Naive B cell (primary cell): ENCODE measurements around the gene TRAPPC5. TPM values are rescaled to one million over a fixed set of nuclear protein-coding genes. Genes with fewer than 3 reads are reported as not detected.

ENCODE experiments used
- ATAC-seq, 2 donors: fragments of 150-1000 bp; cut with Tn5 transposase; 2 replicates each; pipeline ENCODE4 v1.10.0; 2021; ENCODE audit warnings: low read depth in 2 of 2, mild to moderate bottlenecking in 2 of 2, moderate library complexity in 2 of 2
- DNase-seq: peaks from one replicate; pipeline ENCODE4 v3.0.0; 2022
- H3K27ac Mint-ChIP-seq, 6 donors: one replicate each; pipeline ENCODE4 v1.8.0; 2020 to 2022; ENCODE audit warnings: mild to moderate bottlenecking in 6 of 6, mixed read lengths in 6 of 6, moderate library complexity in 5 of 6, inconsistent platforms in 2 of 6
- H3K27me3 Mint-ChIP-seq, 3 donors: one replicate each; pipeline ENCODE4 v1.8.0; 2021 to 2022; ENCODE audit warnings: mixed read lengths in 3 of 3, mild to moderate bottlenecking in 1 of 3
- H3K36me3 Mint-ChIP-seq, 2 donors: one replicate each; pipeline ENCODE4 v1.8.0; 2020 to 2022; ENCODE audit warnings: mixed read lengths in 2 of 2, inconsistent platforms in 1 of 2, mild to moderate bottlenecking in 1 of 2
- H3K4me1 Mint-ChIP-seq, 3 donors: one replicate each; pipeline ENCODE4 v1.8.0; 2020 to 2022; ENCODE audit warnings: mixed read lengths in 3 of 3, inconsistent platforms in 1 of 3, mild to moderate bottlenecking in 1 of 3, moderate library complexity in 1 of 3
- H3K4me3 Mint-ChIP-seq, 8 donors: one replicate each; pipeline ENCODE4 v1.8.0; 2020 to 2022; ENCODE audit warnings: mild to moderate bottlenecking in 8 of 8, mixed read lengths in 8 of 8, moderate library complexity in 8 of 8, inconsistent platforms in 2 of 8
- H3K9me3 Mint-ChIP-seq, 7 donors: one replicate each; pipeline ENCODE4 v1.8.0; 2020 to 2022; ENCODE audit warnings: mixed read lengths in 7 of 7, mild to moderate bottlenecking in 5 of 7, inconsistent platforms in 2 of 7, moderate library complexity in 1 of 7
- polyA plus RNA-seq, 6 donors: library from polyadenylated mRNA; unstranded; fragments of 300-500 nt; fragmentation: Illumina TruSeq; gene quantifications; one replicate each; pipeline ENCODE4 v1.2.3, GENCODE V29; 2021; ENCODE audit warnings: low read depth in 6 of 6

The TRAPPC5 gene
- polyA plus RNA-seq, 6 donors from 2014 or later, result 171 to 260 (median 224) TPM

DNA sequence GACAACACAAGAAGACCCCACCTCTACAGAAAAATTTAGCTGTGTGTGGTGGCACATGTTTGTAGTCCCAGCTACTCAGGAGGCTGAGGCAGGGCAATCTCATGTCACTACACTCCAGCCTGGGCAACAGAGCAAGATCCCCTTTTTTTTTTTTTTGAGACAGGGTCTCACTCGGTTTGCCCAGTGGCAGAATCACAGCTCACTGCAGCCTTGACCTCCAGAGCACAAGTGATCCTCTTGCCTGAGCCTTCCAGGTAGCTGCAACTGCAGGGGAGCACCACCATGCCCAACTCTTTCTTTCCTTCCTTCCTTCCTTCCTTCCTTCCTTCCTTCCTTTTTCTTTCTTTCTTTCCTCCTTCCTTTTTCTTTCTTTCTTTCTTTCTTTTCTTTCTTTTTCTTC is 55.5 kb downstream of the TRAPPC5 start:
- ATAC-seq, result no peak
- H3K9me3 Mint-ChIP-seq, result peaks cover 0 to 3% (median 0%) of the 10 kb centered on the region in 7 donors
- peak overlapping the region in 1 of 8 donors; percentile 27 for H3K4me3 Mint-ChIP-seq
- H3K36me3 Mint-ChIP-seq, result no peaks in the 10 kb centered on the region
- DNase-seq, result no peak
- H3K4me1 Mint-ChIP-seq, result peaks cover 21 to 44% (median 33%) of the 10 kb centered on the region in 3 donors
- peaks cover 7 to 16% (median 12%) of the 10 kb centered on the region in 3 donors for H3K27me3 Mint-ChIP-seq
- H3K27ac Mint-ChIP-seq, result peak overlapping the region in 2 of 6 donors; percentile 26 to 90

DNA sequence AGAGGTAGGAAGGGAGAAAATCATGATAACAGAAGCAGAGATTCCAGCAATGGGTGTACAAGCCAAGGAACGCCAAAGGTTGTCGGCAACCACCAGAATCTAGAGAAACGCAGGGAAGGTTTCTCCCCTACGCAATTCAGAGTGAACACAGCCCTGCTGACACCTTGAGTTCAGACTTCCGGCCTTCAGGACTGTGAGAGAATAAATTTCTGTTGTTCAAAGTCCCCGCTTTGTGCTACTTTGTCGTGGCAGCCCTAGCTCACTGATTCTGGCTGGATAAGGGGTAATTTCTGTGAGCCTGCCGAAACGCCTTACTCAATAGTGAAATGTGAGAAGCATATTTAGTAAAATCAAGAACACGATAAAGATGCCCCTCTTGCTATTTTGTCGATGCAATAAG is 56.6 kb downstream of the TRAPPC5 start:
- DNase-seq, result no peak
- no peak overlapping the region for H3K4me3 Mint-ChIP-seq
- H3K9me3 Mint-ChIP-seq, result no peaks in the 10 kb centered on the region
- no peak overlapping the region for H3K27ac Mint-ChIP-seq
- no peaks in the 10 kb centered on the region for H3K36me3 Mint-ChIP-seq
- no peak for ATAC-seq
- peaks cover 21 to 49% (median 29%) of the 10 kb centered on the region in 3 donors for H3K4me1 Mint-ChIP-seq
- H3K27me3 Mint-ChIP-seq, result peaks cover 7 to 16% (median 12%) of the 10 kb centered on the region in 3 donors

Other genes starting within 250 kb of the TRAPPC5 start
- 1 to 10 TPM in 3 of 6 donors, under 1 TPM in 3; 0.52 to 4.4 (median 1.2) TPM for gene PEX11G, start 191.8 kb upstream of the TRAPPC5 start, polyA plus RNA-seq
- 1 to 10 TPM in 5 of 6 donors, under 1 TPM in 1; 0.94 to 3.5 (median 1.6) TPM for gene ZNF358, start 164.7 kb upstream of the TRAPPC5 start, polyA plus RNA-seq
- 1 to 10 TPM; 5.0 to 8.9 (median 6.7) TPM for gene MCOLN1, start 158.2 kb upstream of the TRAPPC5 start, polyA plus RNA-seq
- gene PNPLA6, start 145.1 kb upstream of the TRAPPC5 start, polyA plus RNA-seq, result 1 to 10 TPM; 4.1 to 9.6 (median 6.6) TPM
- under 1 TPM in 2 of 6 donors, not detected in 4; 0.06 to 0.08 TPM for gene CAMSAP3, start 85.0 kb upstream of the TRAPPC5 start, polyA plus RNA-seq
- 10 to 100 TPM in 2 of 6 donors, 1 to 10 TPM in 4; 3.2 to 21.7 (median 8.9) TPM for gene XAB2, start 51.3 kb upstream of the TRAPPC5 start, polyA plus RNA-seq
- gene PET100, start 51.0 kb upstream of the TRAPPC5 start, polyA plus RNA-seq, result 100 to 1,000 TPM; 195 to 441 (median 254) TPM
- gene PCP2, start 47.1 kb upstream of the TRAPPC5 start, polyA plus RNA-seq, result under 1 TPM in 4 of 6 donors, not detected in 2; 0.64 to 0.76 (median 0.70) TPM
- gene STXBP2, start 43.7 kb upstream of the TRAPPC5 start, polyA plus RNA-seq, result 10 to 100 TPM; 71.0 to 86.2 (median 79.5) TPM
- not detected for gene RETN, start 11.8 kb upstream of the TRAPPC5 start, polyA plus RNA-seq
- under 1 TPM in 2 of 6 donors, not detected in 4; 0.39 to 0.58 TPM for gene MCEMP1, start 3.7 kb upstream of the TRAPPC5 start, polyA plus RNA-seq
- gene FCER2, start 21.3 kb downstream of the TRAPPC5 start, polyA plus RNA-seq, result 100 to 1,000 TPM; 613 to 938 (median 691) TPM
- gene CLEC4G, start 51.3 kb downstream of the TRAPPC5 start, polyA plus RNA-seq, result 1 to 10 TPM; 1.4 to 3.2 (median 1.8) TPM
- not detected for gene CD209, start 66.7 kb downstream of the TRAPPC5 start, polyA plus RNA-seq
- gene CLEC4M, start 82.4 kb downstream of the TRAPPC5 start, polyA plus RNA-seq, result under 1 TPM in 3 of 6 donors, not detected in 3; 0.17 to 0.41 (median 0.21) TPM
- gene EVI5L, start 149.4 kb downstream of the TRAPPC5 start, polyA plus RNA-seq, result 1 to 10 TPM in 5 of 6 donors, under 1 TPM in 1; 0.63 to 4.0 (median 1.6) TPM
- under 1 TPM in 1 of 6 donors, not detected in 5; 0.05 TPM for gene PRR36, start 193.6 kb downstream of the TRAPPC5 start, polyA plus RNA-seq
- not detected for gene LRRC8E, start 207.7 kb downstream of the TRAPPC5 start, polyA plus RNA-seq
- 1 to 10 TPM in 5 of 6 donors, under 1 TPM in 1; 0.50 to 5.1 (median 2.9) TPM for gene MAP2K7, start 223.0 kb downstream of the TRAPPC5 start, polyA plus RNA-seq
- not detected for gene TGFBR3L, start 234.0 kb downstream of the TRAPPC5 start, polyA plus RNA-seq
- 10 to 100 TPM in 4 of 6 donors, 1 to 10 TPM in 2; 1.5 to 20.2 (median 14.7) TPM for gene SNAPC2, start 239.5 kb downstream of the TRAPPC5 start, polyA plus RNA-seq
- gene CTXN1, start 245.3 kb downstream of the TRAPPC5 start, polyA plus RNA-seq, result not detected